Neural progenitor cell (in vitro differentiated cells): ENCODE data around the gene TMEM204. TPM values are rescaled to one million over a fixed set of nuclear protein-coding genes. Genes with fewer than 3 reads are reported as not detected.

Experiments
- DNase-seq: peaks from one replicate; pipeline ENCODE4 v3.0.0-alpha.2; 2016; ENCODE audit warnings: low spot score
- H2AFZ ChIP-seq: fragments of 200-600 bp; sonication (generic); replicated peaks from 2 replicates; pipeline ENCODE4 v1.6.1; 2016; ENCODE audit warnings: antibody characterized with exemption
- H3F3A ChIP-seq: fragments of 200-600 bp; sonication (generic); 2 replicates; pipeline ENCODE4 v1.6.1; 2016; ENCODE audit warnings: antibody characterized with exemption, low read depth
- H3K27ac ChIP-seq: fragments of 200-600 bp; sonication (generic); 2 replicates; pipeline ENCODE4 v1.5.1; 2016; ENCODE audit warnings: mild to moderate bottlenecking
- H3K27me3 ChIP-seq: fragments of 200-600 bp; sonication (generic); 2 replicates; pipeline ENCODE4 v1.6.1; 2016; ENCODE audit warnings: mild to moderate bottlenecking, moderate library complexity
- H3K36me3 ChIP-seq: fragments of 200-600 bp; sonication (generic); 2 replicates; pipeline ENCODE4 v1.5.1; 2016
- H3K4me1 ChIP-seq: fragments of 200-600 bp; sonication (generic); 2 replicates; pipeline ENCODE4 v1.6.1; 2016; ENCODE audit warnings: mixed run types
- H3K4me2 ChIP-seq: fragments of 200-600 bp; sonication (generic); 2 replicates; pipeline ENCODE4 v1.6.1; 2016
- H3K4me3 ChIP-seq: fragments of 200-600 bp; sonication (generic); 2 replicates; pipeline ENCODE4 v1.5.1; 2016
- H3K79me2 ChIP-seq: fragments of 200-600 bp; sonication (generic); 2 replicates; pipeline ENCODE4 v1.6.1; 2016; ENCODE audit warnings: low read depth
- H3K9ac ChIP-seq: fragments of 200-600 bp; sonication (generic); 2 replicates; pipeline ENCODE4 v1.6.1; 2016
- H3K9me3 ChIP-seq: fragments of 200-600 bp; sonication (generic); 2 replicates; pipeline ENCODE4 v1.5.1; 2016; ENCODE audit warnings: low read depth
- H4K20me1 ChIP-seq: fragments of 200-600 bp; sonication (generic); 2 replicates; pipeline ENCODE4 v1.6.1; 2016; ENCODE audit warnings: low read depth
- H3K27ac Mint-ChIP-seq: 3 replicates; pipeline ENCODE4 v1.8.0; 2021; ENCODE audit warnings: mixed read lengths
- H3K27me3 Mint-ChIP-seq: 2 replicates; pipeline ENCODE4 v1.8.0; 2022; ENCODE audit warnings: low read depth, mild to moderate bottlenecking, inconsistent platforms, moderate library complexity, mixed read lengths; ENCODE audit not compliant: insufficient read depth
- H3K36me3 Mint-ChIP-seq: 3 replicates; pipeline ENCODE4 v1.8.0; 2021; ENCODE audit warnings: mixed read lengths
- H3K4me1 Mint-ChIP-seq: 3 replicates; pipeline ENCODE4 v1.8.0; 2021; ENCODE audit warnings: mixed read lengths
- H3K4me3 Mint-ChIP-seq: 3 replicates; pipeline ENCODE4 v1.8.0; 2021; ENCODE audit warnings: mild to moderate bottlenecking, moderate library complexity, mixed read lengths
- H3K9me3 Mint-ChIP-seq: 3 replicates; pipeline ENCODE4 v1.8.0; 2020; ENCODE audit warnings: mixed read lengths
- CTCF ChIP-seq: fragments of 200-600 bp; sonication (generic); IDR thresholded peaks from 2 replicates; pipeline ENCODE4 v1.5.1; 2017; ENCODE audit warnings: antibody characterized with exemption, mild to moderate bottlenecking
- EZH2 ChIP-seq: fragments of 200-600 bp; sonication (generic); IDR thresholded peaks from 2 replicates; pipeline ENCODE4 v1.6.1; 2017; ENCODE audit warnings: antibody characterized with exemption, mild to moderate bottlenecking, moderate library complexity
- EZH2phosphoT487 ChIP-seq: fragments of 200-600 bp; sonication (generic); IDR thresholded peaks from 2 replicates; pipeline ENCODE4 v1.6.1; 2017; ENCODE audit warnings: antibody characterized with exemption
- total RNA-seq: library from RNA; depleted of rRNA; stranded (reverse); fragments of >200 nt; gene quantifications from 2 replicates; pipeline ENCODE4 v1.2.3, GENCODE V29; 2015; ENCODE audit warnings: low replicate concordance

Gene TMEM204
- total RNA-seq, 1 donor from 2014 or later, result not detected

- no peak overlapping the region for H3K4me2 ChIP-seq
- no peak overlapping the region for H3K9ac ChIP-seq
- H3K27ac ChIP-seq, result no peak overlapping the region
- H2AFZ ChIP-seq, result no peak overlapping the region
- H3K9me3 Mint-ChIP-seq, result no peaks in the 10 kb centered on the region
- no peaks in the 10 kb centered on the region for H4K20me1 ChIP-seq
- no peak overlapping the region for H3K4me3 Mint-ChIP-seq
- H3K9me3 ChIP-seq, result no peaks in the 10 kb centered on the region
- H3K36me3 Mint-ChIP-seq, result peaks cover 8% of the 10 kb centered on the region
- peaks cover 4% of the 10 kb centered on the region for H3K27me3 Mint-ChIP-seq
- H3K27me3 ChIP-seq, result no peaks in the 10 kb centered on the region
- peaks cover 3% of the 10 kb centered on the region for H3K4me1 Mint-ChIP-seq
- H3K4me1 ChIP-seq, result no peaks in the 10 kb centered on the region
- no peak overlapping the region for H3K4me3 ChIP-seq
- no peaks in the 10 kb centered on the region for H3F3A ChIP-seq
- DNase-seq, result no peak
- no peaks in the 10 kb centered on the region for H3K36me3 ChIP-seq
- no peaks in the 10 kb centered on the region for H3K79me2 ChIP-seq
- H3K27ac Mint-ChIP-seq, result no peak overlapping the region
- TF ChIP-seq EZH2phosphoT487 (no peak), CTCF (no peak), EZH2 (no peak)
Observed at GRCh38 chr16:1548233-1548632, 14.8 kb downstream of the TMEM204 start.

- Mint-ChIP-seq H3K4me3 (no peak overlapping the region), H3K27ac (no peak overlapping the region), H3K9me3 (no peaks in the 10 kb centered on the region), H3K36me3 (peaks cover 6% of the 10 kb centered on the region), H3K27me3 (peaks cover 3% of the 10 kb centered on the region), H3K4me1 (peaks cover under 1% of the 10 kb centered on the region)
- Histone ChIP-seq H3K36me3 (no peaks in the 10 kb centered on the region), H3K9ac (no peak overlapping the region), H3K4me2 (no peak overlapping the region), H3K79me2 (no peaks in the 10 kb centered on the region), H3K9me3 (no peaks in the 10 kb centered on the region), H3K4me3 (no peak overlapping the region), H3F3A (no peaks in the 10 kb centered on the region), H3K27ac (no peak overlapping the region), H3K27me3 (no peaks in the 10 kb centered on the region), H4K20me1 (no peaks in the 10 kb centered on the region), H2AFZ (no peak overlapping the region), H3K4me1 (no peaks in the 10 kb centered on the region)
- no peak for DNase-seq
- TF ChIP-seq CTCF (no peak), EZH2 (no peak), EZH2phosphoT487 (no peak)
Observed at GRCh38 chr16:1548727-1549126, 15.3 kb downstream of the TMEM204 start.

GRCh38 chr16:1550069-1550468 is 16.6 kb downstream of the TMEM204 start:
- no peak overlapping the region for H3K4me3 ChIP-seq
- no peaks in the 10 kb centered on the region for H3K36me3 ChIP-seq
- Mint-ChIP-seq H3K4me3 (no peak overlapping the region), H3K4me1 (no peaks in the 10 kb centered on the region), H3K27ac (no peak overlapping the region), H3K9me3 (no peaks in the 10 kb centered on the region), H3K36me3 (peaks cover 5% of the 10 kb centered on the region), H3K27me3 (peaks cover 3% of the 10 kb centered on the region)
- no peak for TF ChIP-seq EZH2
- no peak for TF ChIP-seq CTCF
- no peak for TF ChIP-seq EZH2phosphoT487
- DNase-seq, result no peak
- no peaks in the 10 kb centered on the region for H3K79me2 ChIP-seq
- H3K9ac ChIP-seq, result no peak overlapping the region
- H3K9me3 ChIP-seq, result no peaks in the 10 kb centered on the region
- H3F3A ChIP-seq, result no peaks in the 10 kb centered on the region
- no peaks in the 10 kb centered on the region for H3K4me1 ChIP-seq
- no peaks in the 10 kb centered on the region for H4K20me1 ChIP-seq
- no peak overlapping the region for H3K27ac ChIP-seq
- no peak overlapping the region for H3K4me2 ChIP-seq
- no peaks in the 10 kb centered on the region for H3K27me3 ChIP-seq
- H2AFZ ChIP-seq, result no peak overlapping the region
